Pancreas (tissue), 10 donors: Measurements from ENCODE around the gene NAV2. TPM values are rescaled to one million over a fixed set of nuclear protein-coding genes. Genes with fewer than 3 reads are reported as not detected.

Experiments
- ATAC-seq, 4 donors: fragments of 200-7000 bp; cut with Tn5 transposase; one replicate each; pipeline versions ENCODE4 v1.8.0 to v1.9.1; 2020; ENCODE audit warnings: mild to moderate bottlenecking in 4 of 4, moderate library complexity in 4 of 4
- DNase-seq, 6 donors: peaks; one replicate each; pipeline ENCODE4 v3.0.0-alpha.2; 2020
- FAIRE-seq: peaks from 2 replicates; lab custom pipeline; 2012; peaks lifted over from hg19 to GRCh38; lab: Jason Lieb, UNC
- H3K27ac ChIP-seq, 4 donors: fragments of 200-600 bp; sonication (generic); 1 replicate in 3 of 4; 2 replicates in 1 of 4; pipeline versions ENCODE4 v1.5.0 to v1.8.0; 2020
- H3K27me3 ChIP-seq, 4 donors: fragments of 200-600 bp; one replicate each; pipeline ENCODE4 v1.8.0; 2021
- H3K36me3 ChIP-seq, 3 donors: fragments of 200-600 bp; sonication (generic) in 1 of 3; one replicate each; pipeline versions ENCODE4 v1.5.0 to v1.8.0; 2020 to 2021
- H3K4me1 ChIP-seq, 3 donors: fragments of 200-600 bp; one replicate each; pipeline ENCODE4 v1.8.0; 2021
- H3K4me3 ChIP-seq, 4 donors: fragments of 200-600 bp; sonication (generic) in 2 of 4; one replicate each; pipeline versions ENCODE4 v1.5.0 to v1.8.0; 2020 to 2021
- H3K9me3 ChIP-seq, 4 donors: fragments of 200-600 bp; one replicate each; pipeline ENCODE4 v1.8.0; 2021
- WGBS, 2 donors: extraction: QIAGEN DNeasy Blood & Tissue Kit; methylation state at CpG; one replicate each; pipeline ENCODE4 v1.1.7; 2013; 5-methylcytosine and 5-hydroxymethylcytosine counted together
- intact Hi-C, 3 donors: fragments of 100-400 bp; cut with DNase I; formaldehyde crosslinking; loops; one replicate each; pipeline versions ENCODE4 v1.11.1 to v1.14.2; 2022
- polyA plus RNA-seq, 2 donors: library from polyadenylated mRNA; stranded (reverse); fragments of 200-250 nt; gene quantifications; one replicate each; pipeline ENCODE4 v1.2.3, GENCODE V29; 2013
- total RNA-seq, 6 donors: library from RNA; stranded (reverse); fragmentation: NEBNext Ultra II Directional in 4 of 6; extraction: Animal tissue kit (Norgen Biotek cat#: 25700) in 4 of 6; gene quantifications; one replicate each; pipeline versions ENCODE4 v1.2.1 to v1.2.4, GENCODE V29; 2021 to 2023
- TF ChIP-seq, protein P1 (sequence below), 4 donors: fragments of 200-600 bp; sonication (generic) in 3 of 4; IDR thresholded peaks; one replicate each; pipeline versions ENCODE4 v1.5.0 to v1.8.0; 2021; ENCODE audit warnings: antibody characterized with exemption in 4 of 4
- donor health status: healthy with polysubstance abuse.
- donor health status: DM: no; HTN: no; CAD: no; lungs with moderate emphysema.
- donor health status: DM: no; HTN: no; CAD: no.
- donor health status: control.
- donor health status: control.
- donor health status: Bipolar disorder and iron deficiency.
- donor health status: DM: yes; HTN: yes; CAD: no.
- donor health status: DM: no; HTN: no; CAD: no.
- donor health status: DM: no; HTN: no; CAD: no.
- donor health status: DM: yes; HTN: yes; CAD: no.

NAV2 gene
- total and polyA plus RNA-seq, 8 donors = 5.8 to 26.9 (median 16.3) TPM

DNA sequence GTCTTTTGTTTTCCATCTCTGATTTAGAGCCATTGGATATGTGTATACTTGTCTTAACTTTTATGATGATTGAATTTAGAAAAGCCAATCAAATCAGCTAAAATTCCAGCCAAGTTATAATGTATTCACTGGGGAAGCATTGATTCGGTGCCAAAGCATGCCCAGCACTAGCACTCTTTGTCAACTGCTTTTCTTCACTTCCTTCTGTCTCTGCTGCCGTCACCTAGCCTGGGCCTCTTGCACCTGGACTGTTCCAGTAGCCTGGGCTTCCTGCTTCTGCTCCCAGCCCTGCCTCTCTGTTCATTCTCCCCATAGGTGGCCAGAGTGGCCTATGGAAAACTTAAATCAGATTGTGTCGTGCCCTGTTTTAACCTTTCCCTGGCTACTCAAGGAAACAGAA lies 80.7 kb downstream of the NAV2 start:
- H3K36me3 ChIP-seq = no peaks in the 10 kb centered on the region
- intact Hi-C loops = no loop called here
- no peak for FAIRE-seq
- no peaks in the 10 kb centered on the region for H3K27me3 ChIP-seq
- peak in 3 of 6 donors; percentile 33 to 40 (median 39) for DNase-seq
- peak overlapping the region in 2 of 4 donors; percentile 13 to 43 for H3K27ac ChIP-seq
- peaks cover 0 to 6% (median 3%) of the 10 kb centered on the region in 3 donors for H3K4me1 ChIP-seq
- peak; percentile 55 to 64 (median 58) for ATAC-seq
- H3K4me3 ChIP-seq = no peak overlapping the region
- 52 to 53% methylated on average over 3 of the region's 3 CpGs for WGBS, 2 donors
- H3K9me3 ChIP-seq = no peaks in the 10 kb centered on the region
- TF ChIP-seq, protein P1, sequence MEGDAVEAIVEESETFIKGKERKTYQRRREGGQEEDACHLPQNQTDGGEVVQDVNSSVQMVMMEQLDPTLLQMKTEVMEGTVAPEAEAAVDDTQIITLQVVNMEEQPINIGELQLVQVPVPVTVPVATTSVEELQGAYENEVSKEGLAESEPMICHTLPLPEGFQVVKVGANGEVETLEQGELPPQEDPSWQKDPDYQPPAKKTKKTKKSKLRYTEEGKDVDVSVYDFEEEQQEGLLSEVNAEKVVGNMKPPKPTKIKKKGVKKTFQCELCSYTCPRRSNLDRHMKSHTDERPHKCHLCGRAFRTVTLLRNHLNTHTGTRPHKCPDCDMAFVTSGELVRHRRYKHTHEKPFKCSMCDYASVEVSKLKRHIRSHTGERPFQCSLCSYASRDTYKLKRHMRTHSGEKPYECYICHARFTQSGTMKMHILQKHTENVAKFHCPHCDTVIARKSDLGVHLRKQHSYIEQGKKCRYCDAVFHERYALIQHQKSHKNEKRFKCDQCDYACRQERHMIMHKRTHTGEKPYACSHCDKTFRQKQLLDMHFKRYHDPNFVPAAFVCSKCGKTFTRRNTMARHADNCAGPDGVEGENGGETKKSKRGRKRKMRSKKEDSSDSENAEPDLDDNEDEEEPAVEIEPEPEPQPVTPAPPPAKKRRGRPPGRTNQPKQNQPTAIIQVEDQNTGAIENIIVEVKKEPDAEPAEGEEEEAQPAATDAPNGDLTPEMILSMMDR (IDR thresholded peaks at IDR 0.05) = no peak

DNA sequence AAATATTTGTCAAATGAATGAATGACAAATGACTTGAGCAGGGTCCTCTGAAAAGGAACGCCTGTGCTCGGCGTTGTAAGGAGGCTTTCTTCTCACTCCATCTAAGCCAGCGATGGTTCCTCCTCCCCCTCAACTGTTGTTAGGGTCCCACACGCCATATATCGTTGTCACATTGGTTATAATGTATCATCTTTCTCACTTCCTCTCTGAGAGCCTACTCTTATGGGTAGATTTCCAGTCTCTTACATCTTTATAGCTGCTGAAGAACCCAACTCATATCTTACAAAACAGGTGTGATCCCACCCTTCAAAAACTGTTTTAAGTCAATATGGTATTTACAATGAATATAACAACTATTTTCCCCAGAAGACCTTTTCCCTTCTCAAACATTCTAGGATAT lies 81.5 kb downstream of the NAV2 start:
- no peak for FAIRE-seq
- TF ChIP-seq, protein P1 (IDR thresholded peaks at IDR 0.05) = no peak

DNA sequence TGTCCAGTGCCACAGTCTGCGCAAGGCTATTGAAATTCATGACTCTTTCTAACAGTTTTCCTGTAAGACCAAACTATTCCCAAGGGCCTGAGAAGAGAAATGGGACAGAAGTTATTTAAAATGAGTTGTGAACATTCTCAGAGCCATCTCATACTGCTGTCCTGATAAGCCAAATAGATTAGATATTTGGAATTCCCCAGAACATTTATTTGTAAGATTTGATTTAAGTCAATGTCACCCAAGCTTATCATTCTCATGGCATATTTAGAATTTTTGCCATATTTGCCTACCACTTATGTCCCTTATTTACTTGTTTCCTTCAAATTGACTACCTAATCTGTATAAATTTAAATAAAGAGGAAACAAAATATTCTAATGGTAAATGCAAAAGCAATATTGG lies 82.4 kb downstream of the NAV2 start:
- Histone ChIP-seq H3K27ac (no peak overlapping the region), H3K4me3 (no peak overlapping the region), H3K27me3 (no peaks in the 10 kb centered on the region), H3K9me3 (no peaks in the 10 kb centered on the region), H3K4me1 (peaks cover 0 to 8% (median 3%) of the 10 kb centered on the region in 3 donors), H3K36me3 (no peaks in the 10 kb centered on the region)
- no peak for DNase-seq
- no peak for FAIRE-seq
- TF ChIP-seq, protein P1 (IDR thresholded peaks at IDR 0.05) = no peak
- ATAC-seq = no peak
- intact Hi-C loops = no loop called here
- WGBS, 2 donors = 88 to 96% methylated on average over 1 of the region's 1 CpG

More for the DNA sequence above, 81.5 kb downstream of the NAV2 start:
- Histone ChIP-seq H3K36me3 (no peaks in the 10 kb centered on the region), H3K27ac (peak overlapping the region in 1 of 4 donors; percentile 13), H3K4me3 (no peak overlapping the region), H3K4me1 (peaks cover 0 to 6% (median 3%) of the 10 kb centered on the region in 3 donors), H3K27me3 (no peaks in the 10 kb centered on the region), H3K9me3 (no peaks in the 10 kb centered on the region)
- DNase-seq = no peak
- 97 to 100% methylated on average over 6 of the region's 6 CpGs for WGBS, 2 donors
- no peak for ATAC-seq
- intact Hi-C loops = no loop called here

DNA sequence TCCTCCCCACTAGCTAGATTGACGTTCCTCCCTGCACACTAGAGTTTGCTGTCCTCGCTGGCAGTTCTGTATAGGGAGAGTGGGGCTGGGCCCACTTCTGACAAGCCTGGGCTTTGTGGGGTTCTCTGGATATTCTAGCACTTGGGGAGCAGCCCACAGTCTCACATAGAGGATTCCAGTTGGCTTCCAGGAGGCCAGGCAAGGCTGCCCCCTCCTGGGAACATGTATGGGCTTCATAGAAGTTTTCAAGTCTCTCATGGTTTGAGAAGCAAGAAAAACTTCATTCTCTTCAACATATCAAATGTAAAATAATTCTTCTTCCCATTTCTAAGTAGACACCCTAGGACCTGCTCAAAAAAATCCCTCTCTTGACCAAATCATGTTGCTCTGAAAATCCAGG lies 87.5 kb downstream of the NAV2 start:
- DNase-seq = no peak

More for the DNA sequence above, 87.5 kb downstream of the NAV2 start:
- H3K27ac ChIP-seq = no peak overlapping the region
- H3K9me3 ChIP-seq = no peaks in the 10 kb centered on the region
- peaks cover 14 to 28% (median 16%) of the 10 kb centered on the region in 3 donors for H3K4me1 ChIP-seq
- H3K36me3 ChIP-seq = no peaks in the 10 kb centered on the region
- no peak overlapping the region for H3K4me3 ChIP-seq
- TF ChIP-seq, protein P1 (IDR thresholded peaks at IDR 0.05) = no peak
- 90% methylated on average over 2 of the region's 2 CpGs for WGBS, 2 donors
- ATAC-seq (no peak), FAIRE-seq (no peak)
- H3K27me3 ChIP-seq = no peaks in the 10 kb centered on the region
- intact Hi-C loops = no loop called here
